ENCODE results near the gene ALX4. TPM values are rescaled to one million over a fixed set of nuclear protein-coding genes. Genes with fewer than 3 reads are reported as not detected.

ALX4 gene
- polyA plus RNA-seq, 3 donors = not detected

GRCh38 chr11:44310206-44310462 lies 195 bp upstream of the ALX4 start:
- Histone ChIP-seq H3K4me1 (ENCODE audit: control insufficient read depth in 1 of 2, insufficient read depth in 2 of 2, low read length in 2 of 2) (peaks cover 8 to 14% of the 10 kb centered on the region in 2 donors), H2AFZ (ENCODE audit: insufficient read depth, low read depth, low read length, poor library complexity, severe bottlenecking) (no peak overlapping the region), H3K9ac (ENCODE audit: insufficient read depth, low read length, poor library complexity, severe bottlenecking) (no peak overlapping the region), H3K79me2 (ENCODE audit: insufficient read depth, low read length) (no peaks in the 10 kb centered on the region), H4K20me1 (ENCODE audit: insufficient read depth, low read length) (no peaks in the 10 kb centered on the region), H3K4me2 (replicated peaks; ENCODE audit: extremely low read depth, low read length, poor library complexity, severe bottlenecking) (no peak overlapping the region), H3K4me3 (replicated peaks in 1 of 3; ENCODE audit: low read depth in 2 of 3, low read length in 3 of 3) (no peak overlapping the region), H3K27me3 (ENCODE audit: control insufficient read depth in 2 of 2, insufficient read depth in 2 of 2, low read length in 2 of 2) (peaks cover 77 to 98% of the 10 kb centered on the region in 2 donors), H3K9me3 (replicated peaks in 1 of 2; ENCODE audit: control insufficient read depth in 1 of 2, insufficient read depth in 1 of 2, low read length in 2 of 2) (peaks cover 2 to 40% of the 10 kb centered on the region in 2 donors), H3K36me3 (replicated peaks in 1 of 2; ENCODE audit: control insufficient read depth in 1 of 2, insufficient read depth in 2 of 2, low read length in 2 of 2) (no peaks in the 10 kb centered on the region), H3K27ac (ENCODE audit: low read depth in 1 of 2, low read length in 2 of 2) (no peak overlapping the region)
- H3K36me3 Mint-ChIP-seq = peaks cover 0 to 5% of the 10 kb centered on the region in 2 donors
- peaks cover 91 to 99% (median 98%) of the 10 kb centered on the region in 3 donors for H3K27me3 Mint-ChIP-seq (ENCODE audit: low read depth in 3 of 3)
- no peak for TF ChIP-seq CTCF (IDR thresholded peaks at IDR 0.05)
- WGBS (ENCODE audit: insufficient coverage) = no CpG with 5 or more reads among the region's 6 CpGs
- peaks cover 0 to 26% (median 15%) of the 10 kb centered on the region in 7 donors for H3K9me3 Mint-ChIP-seq
- H3K4me3 Mint-ChIP-seq = peak overlapping the region in 1 of 2 donors; percentile 51
- no peak overlapping the region for H3K27ac Mint-ChIP-seq
- H3K4me1 Mint-ChIP-seq = peaks cover 19% of the 10 kb centered on the region
- no peak for DNase-seq
- intact Hi-C loops (cut with micrococcal nuclease) = no loop called here

- H3K4me3 Mint-ChIP-seq = peak overlapping the region in 1 of 2 donors; percentile 83
- no peaks in the 10 kb centered on the region for H4K20me1 ChIP-seq (ENCODE audit: insufficient read depth, low read length)
- H3K9me3 ChIP-seq (replicated peaks in 1 of 2; ENCODE audit: control insufficient read depth in 1 of 2, insufficient read depth in 1 of 2, low read length in 2 of 2) = peaks cover 0 to 45% of the 10 kb centered on the region in 2 donors
- WGBS (ENCODE audit: insufficient coverage) = 5% methylated on average over 54 of the region's 57 CpGs
- H2AFZ ChIP-seq (ENCODE audit: insufficient read depth, low read depth, low read length, poor library complexity, severe bottlenecking) = no peak overlapping the region
- no peak overlapping the region for H3K4me3 ChIP-seq (replicated peaks in 1 of 3; ENCODE audit: low read depth in 2 of 3, low read length in 3 of 3)
- H3K36me3 ChIP-seq (replicated peaks in 1 of 2; ENCODE audit: control insufficient read depth in 1 of 2, insufficient read depth in 2 of 2, low read length in 2 of 2) = no peaks in the 10 kb centered on the region
- intact Hi-C loops (cut with micrococcal nuclease) = no loop called here
- DNase-seq = no peak
- peaks cover 80 to 98% of the 10 kb centered on the region in 2 donors for H3K27me3 ChIP-seq (ENCODE audit: control insufficient read depth in 2 of 2, insufficient read depth in 2 of 2, low read length in 2 of 2)
- peaks cover 0 to 23% (median 12%) of the 10 kb centered on the region in 7 donors for H3K9me3 Mint-ChIP-seq
- no peak for TF ChIP-seq CTCF (IDR thresholded peaks at IDR 0.05)
- H3K4me1 Mint-ChIP-seq = peaks cover 27% of the 10 kb centered on the region
- peaks cover 91 to 99% (median 98%) of the 10 kb centered on the region in 3 donors for H3K27me3 Mint-ChIP-seq (ENCODE audit: low read depth in 3 of 3)
- H3K4me2 ChIP-seq (replicated peaks; ENCODE audit: extremely low read depth, low read length, poor library complexity, severe bottlenecking) = peak overlapping the region; percentile 22
- H3K79me2 ChIP-seq (ENCODE audit: insufficient read depth, low read length) = no peaks in the 10 kb centered on the region
- H3K9ac ChIP-seq (ENCODE audit: insufficient read depth, low read length, poor library complexity, severe bottlenecking) = no peak overlapping the region
- peaks cover 9 to 19% of the 10 kb centered on the region in 2 donors for H3K4me1 ChIP-seq (ENCODE audit: control insufficient read depth in 1 of 2, insufficient read depth in 2 of 2, low read length in 2 of 2)
- no peak overlapping the region for H3K27ac Mint-ChIP-seq
- H3K27ac ChIP-seq (ENCODE audit: low read depth in 1 of 2, low read length in 2 of 2) = no peak overlapping the region
- peaks cover 0 to 5% of the 10 kb centered on the region in 2 donors for H3K36me3 Mint-ChIP-seq
Measured at GRCh38 chr11:44308923-44309477, 939 bp downstream of the ALX4 start.

All from CD14-positive monocyte (primary cell).